GM12878 (cell line): Measurements from ENCODE around the gene DNAJC27. TPM values are rescaled to one million over a fixed set of nuclear protein-coding genes. Genes with fewer than 3 reads are reported as not detected.

Experiments
- polyA plus RNA-seq, 11 experiments: library from polyadenylated mRNA; depleted of rRNA in 4 of 11; unstranded in 6 of 11; stranded (reverse) in 5 of 11; fragments of >200 nt; fragmentation: Nextera tagmentation in 4 of 11; fragmentation: Illumina TruSeq in 1 of 11; extraction: Ambion mirVana in 4 of 11; extraction: Trizol in 1 of 11; gene quantifications; 1 replicate in 1 of 11; 2 replicates in 10 of 11; pipeline versions ENCODE4 v1.2.1 to v1.2.3, GENCODE V29; 2011 to 2016; ENCODE audit warnings: inconsistent platforms in 2 of 11, missing spikeins in 2 of 11, low read depth in 1 of 11
- small RNA-seq: library from RNA; depleted of rRNA; stranded (forward); fragments of <200 nt; gene quantifications from one replicate; pipeline ENCODE3, GENCODE V24; 2014
- total RNA-seq, 4 experiments: library from RNA; depleted of rRNA in 3 of 4; stranded (reverse); fragments of >200 nt in 3 of 4; fragmentation: Illumina TruSeq in 1 of 4; extraction: Trizol in 1 of 4; gene quantifications; 2 replicates each; pipeline versions ENCODE4 v1.2.1 to v1.2.3, GENCODE V29; 2013 to 2021

DNAJC27 gene
- total and polyA plus RNA-seq, 10 of the 15 experiments (the other 5 are each of a cell fraction or from before 2014, with no cell fraction given): 0.95 to 9.6 (median 3.7) TPM

Small RNA genes lying within 50 kb of the gene (small RNA-seq; reads per million reads assigned to genes)
- gene AC013267.1: not detected
- 0.12 reads per million for gene RF00016
- not detected for gene RF00019

Other genes with a start within 250 kb of the DNAJC27 start
- gene PTRHD1, start 178.6 kb downstream of the DNAJC27 start, total RNA-seq (2014; rRNA removed): 41.3 and 46.1 TPM in 2 replicates
- gene PTRHD1, start 178.6 kb downstream of the DNAJC27 start, total RNA-seq (2014; rRNA removed; fragmentation: Illumina TruSeq; extraction: Trizol): 28.1 and 30.4 TPM in 2 replicates
- gene PTRHD1, start 178.6 kb downstream of the DNAJC27 start, total RNA-seq (2021): 36.6 and 39.0 TPM in 2 replicates
- gene PTRHD1, start 178.6 kb downstream of the DNAJC27 start, polyA plus RNA-seq (2011; rRNA removed): 59.3 and 62.3 TPM in 2 replicates
- gene PTRHD1, start 178.6 kb downstream of the DNAJC27 start, polyA plus RNA-seq (2014; fragmentation: Illumina TruSeq; extraction: Trizol): 8.2 and 15.9 TPM in 2 replicates
- 10 to 100 TPM; 30.6 to 43.9 TPM for gene PTRHD1, start 178.6 kb downstream of the DNAJC27 start, polyA plus RNA-seq (2014; fragmentation: Nextera tagmentation; extraction: Ambion mirVana)
- gene PTRHD1, start 178.6 kb downstream of the DNAJC27 start, polyA plus RNA-seq (2014; rRNA removed): 54.6 and 64.2 TPM in 2 replicates
- 10 to 100 TPM; 50.0 to 52.2 TPM for gene PTRHD1, start 178.6 kb downstream of the DNAJC27 start, polyA plus RNA-seq (2016; fragmentation: Nextera tagmentation; extraction: Ambion mirVana)
- gene CENPO, start 178.5 kb downstream of the DNAJC27 start, total RNA-seq (2014; rRNA removed): 28.2 and 31.7 TPM in 2 replicates
- gene CENPO, start 178.5 kb downstream of the DNAJC27 start, total RNA-seq (2014; rRNA removed; fragmentation: Illumina TruSeq; extraction: Trizol): 22.1 and 22.2 TPM in 2 replicates
- 25.5 and 31.1 TPM in 2 replicates for gene CENPO, start 178.5 kb downstream of the DNAJC27 start, total RNA-seq (2021)
- gene CENPO, start 178.5 kb downstream of the DNAJC27 start, polyA plus RNA-seq (2011; rRNA removed): 34.4 and 37.0 TPM in 2 replicates
- 32.3 and 37.6 TPM in 2 replicates for gene CENPO, start 178.5 kb downstream of the DNAJC27 start, polyA plus RNA-seq (2014; fragmentation: Illumina TruSeq; extraction: Trizol)
- gene CENPO, start 178.5 kb downstream of the DNAJC27 start, polyA plus RNA-seq (2014; fragmentation: Nextera tagmentation; extraction: Ambion mirVana): 10 to 100 TPM; 18.7 to 23.1 TPM
- 26.9 and 35.1 TPM in 2 replicates for gene CENPO, start 178.5 kb downstream of the DNAJC27 start, polyA plus RNA-seq (2014; rRNA removed)
- gene CENPO, start 178.5 kb downstream of the DNAJC27 start, polyA plus RNA-seq (2016; fragmentation: Nextera tagmentation; extraction: Ambion mirVana): 10 to 100 TPM; 32.0 to 34.7 TPM
- gene ADCY3, start 51.7 kb downstream of the DNAJC27 start, total RNA-seq (2014; rRNA removed): 58.9 and 75.6 TPM in 2 replicates
- 44.9 and 47.5 TPM in 2 replicates for gene ADCY3, start 51.7 kb downstream of the DNAJC27 start, total RNA-seq (2014; rRNA removed; fragmentation: Illumina TruSeq; extraction: Trizol)
- 88.2 and 102 TPM in 2 replicates for gene ADCY3, start 51.7 kb downstream of the DNAJC27 start, total RNA-seq (2021)
- 31.0 and 53.2 TPM in 2 replicates for gene ADCY3, start 51.7 kb downstream of the DNAJC27 start, polyA plus RNA-seq (2011; rRNA removed)
- 44.4 and 72.7 TPM in 2 replicates for gene ADCY3, start 51.7 kb downstream of the DNAJC27 start, polyA plus RNA-seq (2014; fragmentation: Illumina TruSeq; extraction: Trizol)
- gene ADCY3, start 51.7 kb downstream of the DNAJC27 start, polyA plus RNA-seq (2014; fragmentation: Nextera tagmentation; extraction: Ambion mirVana): 1 to 10 TPM; 2.8 to 8.6 TPM
- 90.5 and 107 TPM in 2 replicates for gene ADCY3, start 51.7 kb downstream of the DNAJC27 start, polyA plus RNA-seq (2014; rRNA removed)
- gene ADCY3, start 51.7 kb downstream of the DNAJC27 start, polyA plus RNA-seq (2016; fragmentation: Nextera tagmentation; extraction: Ambion mirVana): 10 to 100 TPM; 13.2 to 17.2 TPM
- 1.7 and 1.9 TPM in 2 replicates for gene EFR3B, start 70.1 kb upstream of the DNAJC27 start, total RNA-seq (2014; rRNA removed)
- 1.7 and 1.8 TPM in 2 replicates for gene EFR3B, start 70.1 kb upstream of the DNAJC27 start, total RNA-seq (2014; rRNA removed; fragmentation: Illumina TruSeq; extraction: Trizol)
- 3.5 and 3.9 TPM in 2 replicates for gene EFR3B, start 70.1 kb upstream of the DNAJC27 start, total RNA-seq (2021)
- 0.06 and 0.12 TPM in 2 replicates for gene EFR3B, start 70.1 kb upstream of the DNAJC27 start, polyA plus RNA-seq (2011; rRNA removed)
- 1.2 and 1.9 TPM in 2 replicates for gene EFR3B, start 70.1 kb upstream of the DNAJC27 start, polyA plus RNA-seq (2014; fragmentation: Illumina TruSeq; extraction: Trizol)
- under 1 TPM; 0.43 to 0.44 TPM for gene EFR3B, start 70.1 kb upstream of the DNAJC27 start, polyA plus RNA-seq (2014; fragmentation: Nextera tagmentation; extraction: Ambion mirVana)
- 2.1 TPM in 2 replicates for gene EFR3B, start 70.1 kb upstream of the DNAJC27 start, polyA plus RNA-seq (2014; rRNA removed)
- gene EFR3B, start 70.1 kb upstream of the DNAJC27 start, polyA plus RNA-seq (2016; fragmentation: Nextera tagmentation; extraction: Ambion mirVana): 1 to 10 TPM; 1.7 to 2.0 TPM
- gene POMC, start 196.6 kb upstream of the DNAJC27 start, total RNA-seq (2014; rRNA removed): 10.3 and 14.7 TPM in 2 replicates
- gene POMC, start 196.6 kb upstream of the DNAJC27 start, total RNA-seq (2014; rRNA removed; fragmentation: Illumina TruSeq; extraction: Trizol): 1.0 and 1.3 TPM in 2 replicates
- 6.2 and 6.8 TPM in 2 replicates for gene POMC, start 196.6 kb upstream of the DNAJC27 start, total RNA-seq (2021)
- gene POMC, start 196.6 kb upstream of the DNAJC27 start, polyA plus RNA-seq (2011; rRNA removed): 0.05 TPM in 1 of 2 replicates, not detected in the other
- gene POMC, start 196.6 kb upstream of the DNAJC27 start, polyA plus RNA-seq (2014; fragmentation: Illumina TruSeq; extraction: Trizol): 0.15 TPM in 1 of 2 replicates, not detected in the other
- under 1 TPM in 1 of 2 experiments, not detected in 1; 0.11 TPM for gene POMC, start 196.6 kb upstream of the DNAJC27 start, polyA plus RNA-seq (2014; fragmentation: Nextera tagmentation; extraction: Ambion mirVana)
- gene POMC, start 196.6 kb upstream of the DNAJC27 start, polyA plus RNA-seq (2014; rRNA removed): 11.9 and 12.7 TPM in 2 replicates
- 10 to 100 TPM; 11.0 to 11.7 TPM for gene POMC, start 196.6 kb upstream of the DNAJC27 start, polyA plus RNA-seq (2016; fragmentation: Nextera tagmentation; extraction: Ambion mirVana)